Measurements from ENCODE around the gene LRFN2. TPM values are rescaled to one million over a fixed set of nuclear protein-coding genes. Genes with fewer than 3 reads are reported as not detected.

The LRFN2 gene
- total RNA-seq, 4 donors from 2014 or later: 0.83 TPM; not detected in 3

DNA sequence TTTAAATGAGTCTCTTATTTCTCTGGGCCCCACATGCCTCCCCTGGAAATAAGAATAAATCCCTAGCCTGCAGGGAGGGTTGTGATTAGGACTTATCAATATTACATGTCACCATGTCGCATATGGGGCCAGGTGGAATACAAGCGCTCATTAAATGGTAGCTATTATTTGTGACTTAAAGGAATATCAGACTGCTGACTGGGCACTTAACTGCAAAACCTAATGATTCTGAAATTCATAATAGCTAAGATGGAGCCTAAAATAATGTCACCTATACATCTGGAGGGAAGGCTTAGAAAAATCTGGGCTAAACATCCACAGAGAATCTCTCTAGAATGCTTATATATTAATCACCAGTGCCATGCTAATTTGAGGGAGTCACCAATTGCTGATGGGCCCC lies 106.5 kb downstream of the LRFN2 start:
- H3K9me3 ChIP-seq: no peaks in the 10 kb centered on the region
- no peaks in the 10 kb centered on the region for H3K27me3 ChIP-seq
- no peak overlapping the region for H3K4me3 ChIP-seq
- no peak overlapping the region for H3K27ac ChIP-seq
- no peak for DNase-seq
- TF ChIP-seq, protein P1, sequence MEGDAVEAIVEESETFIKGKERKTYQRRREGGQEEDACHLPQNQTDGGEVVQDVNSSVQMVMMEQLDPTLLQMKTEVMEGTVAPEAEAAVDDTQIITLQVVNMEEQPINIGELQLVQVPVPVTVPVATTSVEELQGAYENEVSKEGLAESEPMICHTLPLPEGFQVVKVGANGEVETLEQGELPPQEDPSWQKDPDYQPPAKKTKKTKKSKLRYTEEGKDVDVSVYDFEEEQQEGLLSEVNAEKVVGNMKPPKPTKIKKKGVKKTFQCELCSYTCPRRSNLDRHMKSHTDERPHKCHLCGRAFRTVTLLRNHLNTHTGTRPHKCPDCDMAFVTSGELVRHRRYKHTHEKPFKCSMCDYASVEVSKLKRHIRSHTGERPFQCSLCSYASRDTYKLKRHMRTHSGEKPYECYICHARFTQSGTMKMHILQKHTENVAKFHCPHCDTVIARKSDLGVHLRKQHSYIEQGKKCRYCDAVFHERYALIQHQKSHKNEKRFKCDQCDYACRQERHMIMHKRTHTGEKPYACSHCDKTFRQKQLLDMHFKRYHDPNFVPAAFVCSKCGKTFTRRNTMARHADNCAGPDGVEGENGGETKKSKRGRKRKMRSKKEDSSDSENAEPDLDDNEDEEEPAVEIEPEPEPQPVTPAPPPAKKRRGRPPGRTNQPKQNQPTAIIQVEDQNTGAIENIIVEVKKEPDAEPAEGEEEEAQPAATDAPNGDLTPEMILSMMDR (IDR thresholded peaks at IDR 0.05): no peak
- TF ChIP-seq POLR2A (IDR thresholded peaks at IDR 0.05): no peak
- no peaks in the 10 kb centered on the region for H3K4me1 ChIP-seq
- H3K36me3 ChIP-seq: no peaks in the 10 kb centered on the region

DNA sequence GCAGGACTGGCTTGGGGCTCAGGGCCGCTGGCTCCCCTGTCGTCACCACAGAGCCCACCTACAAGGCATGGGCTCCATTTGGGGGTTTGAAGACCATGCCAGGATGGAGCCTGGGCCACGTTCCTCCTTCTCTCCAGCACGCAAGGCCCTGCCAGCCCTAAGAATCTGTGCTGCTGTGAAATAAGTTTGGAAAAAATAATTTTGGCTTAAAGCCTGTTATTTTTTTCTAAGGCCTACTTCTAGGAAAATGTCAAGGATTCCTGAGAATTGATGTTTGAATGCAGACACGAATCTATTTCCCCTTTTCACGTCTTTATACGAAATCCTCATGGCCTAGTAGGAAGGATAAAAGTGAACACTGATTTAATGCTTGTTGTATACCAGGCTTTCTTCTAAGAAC lies 107.5 kb downstream of the LRFN2 start:
- H3K27me3 ChIP-seq: no peaks in the 10 kb centered on the region
- no peak for DNase-seq
- TF ChIP-seq POLR2A (IDR thresholded peaks at IDR 0.05): no peak
- TF ChIP-seq, protein P1 (IDR thresholded peaks at IDR 0.05): no peak
- H3K36me3 ChIP-seq: no peaks in the 10 kb centered on the region
- no peak overlapping the region for H3K27ac ChIP-seq
- H3K4me3 ChIP-seq: no peak overlapping the region
- H3K9me3 ChIP-seq: no peaks in the 10 kb centered on the region
- no peaks in the 10 kb centered on the region for H3K4me1 ChIP-seq

DNA sequence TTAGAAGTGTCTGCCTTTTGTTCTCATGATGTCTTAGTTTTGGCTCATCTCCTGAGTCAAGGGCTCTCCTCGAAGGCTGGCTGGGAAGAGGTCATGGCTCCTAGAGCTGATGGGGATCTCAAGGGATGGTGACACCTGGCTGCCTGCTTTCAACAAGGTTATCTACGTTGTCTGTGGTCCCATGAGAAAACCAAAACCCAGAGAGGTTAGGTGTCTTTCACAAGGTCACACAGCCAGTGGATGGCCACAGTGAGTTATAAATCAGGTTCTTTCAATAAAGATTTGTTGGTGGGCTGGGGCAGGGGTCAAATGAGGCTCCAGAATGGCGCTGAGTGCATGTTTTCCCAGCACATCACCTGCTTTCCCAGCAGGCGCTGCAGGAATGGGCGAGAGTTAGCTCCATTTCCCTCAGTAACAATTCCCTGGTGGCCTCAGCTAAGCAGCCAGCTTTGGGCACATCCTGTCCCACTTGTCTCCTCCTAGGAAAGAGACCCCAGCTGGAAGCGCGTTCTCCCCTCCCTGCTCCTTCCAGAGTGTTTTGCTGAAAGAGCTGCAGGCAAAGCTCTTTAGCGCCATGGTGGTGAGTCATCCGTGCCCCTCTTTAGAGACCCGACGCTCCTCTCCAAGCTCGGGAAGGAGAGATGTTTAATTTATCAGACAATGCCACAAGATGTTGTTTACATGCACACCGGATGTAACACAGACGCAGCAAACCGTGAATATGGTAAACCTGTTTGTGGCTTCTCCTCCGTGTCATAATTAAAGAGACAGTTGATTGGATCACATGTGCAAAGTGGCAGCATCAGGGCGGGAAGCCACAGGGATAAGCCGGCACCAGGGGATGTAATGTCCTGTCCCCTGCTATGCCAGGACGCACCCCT lies 109.7 kb downstream of the LRFN2 start:
- Histone ChIP-seq H3K4me1 (no peaks in the 10 kb centered on the region), H3K27me3 (no peaks in the 10 kb centered on the region), H3K9me3 (no peaks in the 10 kb centered on the region), H3K36me3 (no peaks in the 10 kb centered on the region), H3K27ac (peak overlapping the region in 1 of 4 donors; percentile 8), H3K4me3 (no peak overlapping the region)
- DNase-seq: peak in 2 of 3 donors; percentile 16 to 66
- TF ChIP-seq, protein P1 (IDR thresholded peaks at IDR 0.05): no peak
- TF ChIP-seq POLR2A (IDR thresholded peaks at IDR 0.05): no peak

DNA sequence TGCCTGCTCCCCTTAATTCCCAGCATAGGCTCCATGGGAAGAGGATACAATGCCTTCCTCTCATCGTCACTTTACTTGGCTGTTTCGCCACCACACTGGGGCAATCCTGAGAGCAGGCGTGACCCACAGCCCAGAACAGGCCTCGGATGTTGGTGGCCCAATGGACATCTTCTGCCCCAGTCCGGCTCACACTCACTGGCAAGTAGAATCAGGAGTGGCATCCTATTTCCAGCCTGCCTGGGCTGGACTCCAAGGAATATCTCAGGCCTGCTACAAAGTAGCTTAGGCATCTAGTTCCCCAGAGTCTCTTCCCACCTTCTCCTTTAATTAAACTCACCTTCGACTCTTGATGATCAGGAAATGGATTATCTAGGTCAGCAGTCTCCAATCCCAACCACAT lies 110.5 kb downstream of the LRFN2 start:
- no peak overlapping the region for H3K4me3 ChIP-seq
- no peaks in the 10 kb centered on the region for H3K9me3 ChIP-seq
- no peaks in the 10 kb centered on the region for H3K27me3 ChIP-seq
- H3K27ac ChIP-seq: no peak overlapping the region
- no peaks in the 10 kb centered on the region for H3K36me3 ChIP-seq
- no peaks in the 10 kb centered on the region for H3K4me1 ChIP-seq
- TF ChIP-seq, protein P1 (IDR thresholded peaks at IDR 0.05): no peak
- no peak for TF ChIP-seq POLR2A (IDR thresholded peaks at IDR 0.05)
- no peak for DNase-seq

DNA sequence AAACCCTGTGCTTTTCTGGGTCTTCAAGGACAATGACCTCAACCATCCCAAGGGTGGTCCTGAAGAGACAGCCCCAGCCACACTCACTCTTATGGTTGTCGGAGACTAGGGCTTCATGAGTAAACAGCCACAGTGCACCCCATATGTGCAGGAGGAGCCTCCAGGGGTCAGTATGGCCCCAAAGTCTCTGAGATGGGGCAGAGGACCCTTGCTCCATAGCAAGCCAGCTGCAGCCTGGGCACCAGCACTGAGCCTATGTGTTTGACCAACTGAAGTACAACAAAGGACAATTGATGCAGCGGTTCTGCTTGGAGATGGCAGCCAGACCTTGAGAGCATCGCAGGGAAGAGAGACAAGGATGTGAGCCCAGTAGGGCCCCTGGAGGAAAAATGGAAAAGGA lies 112.2 kb downstream of the LRFN2 start:
- no peaks in the 10 kb centered on the region for H3K4me1 ChIP-seq
- TF ChIP-seq, protein P1 (IDR thresholded peaks at IDR 0.05): no peak
- no peak for TF ChIP-seq POLR2A (IDR thresholded peaks at IDR 0.05)
- no peak overlapping the region for H3K4me3 ChIP-seq
- no peak for DNase-seq
- no peak overlapping the region for H3K27ac ChIP-seq
- no peaks in the 10 kb centered on the region for H3K36me3 ChIP-seq
- no peaks in the 10 kb centered on the region for H3K27me3 ChIP-seq
- no peaks in the 10 kb centered on the region for H3K9me3 ChIP-seq
